Measurements from ENCODE around the gene RFX4.

The RFX4 gene

GRCh38 chr12:106581543-106582248, 1.1 kb upstream of the RFX4 start:
- no peak for FAIRE-seq
- TF ChIP-seq TAF1 (IDR thresholded peaks at IDR 0.05; ENCODE audit: low read depth, low read length) (no peak), POU2F2 (IDR thresholded peaks at IDR 0.05; ENCODE audit: low read depth, low read length) (no peak), SPI1 (IDR thresholded peaks at IDR 0.05; ENCODE audit: low read depth, low read length) (no peak), POLR2AphosphoS5 (IDR thresholded peaks at IDR 0.05; ENCODE audit: low read depth, low read length) (no peak), POLR2A (IDR thresholded peaks at IDR 0.05; ENCODE audit: low read depth, low read length) (no peak), PAX5 (IDR thresholded peaks at IDR 0.05; ENCODE audit: insufficient read depth, low read length, severe bottlenecking) (no peak)
- DNase-seq (ENCODE audit: insufficient read length, low spot score), result peak; percentile 20

- FAIRE-seq (no peak), DNase-seq (ENCODE audit: insufficient read length, low spot score) (no peak)
- no peak for TF ChIP-seq POU2F2 (IDR thresholded peaks at IDR 0.05; ENCODE audit: low read depth, low read length)
- TF ChIP-seq SPI1 (IDR thresholded peaks at IDR 0.05; ENCODE audit: low read depth, low read length), result no peak
- no peak for TF ChIP-seq POLR2AphosphoS5 (IDR thresholded peaks at IDR 0.05; ENCODE audit: low read depth, low read length)
- no peak for TF ChIP-seq TAF1 (IDR thresholded peaks at IDR 0.05; ENCODE audit: low read depth, low read length)
- TF ChIP-seq POLR2A (IDR thresholded peaks at IDR 0.05; ENCODE audit: low read depth, low read length), result no peak
- no peak for TF ChIP-seq PAX5 (IDR thresholded peaks at IDR 0.05; ENCODE audit: insufficient read depth, low read length, severe bottlenecking)
These were observed 584 bp upstream of the RFX4 start for GRCh38 chr12:106582249-106582591.

- peak; percentile 52 for FAIRE-seq
- TF ChIP-seq POLR2A (IDR thresholded peaks at IDR 0.05; ENCODE audit: low read depth, low read length), result no peak
- TF ChIP-seq PAX5 (IDR thresholded peaks at IDR 0.05; ENCODE audit: insufficient read depth, low read length, severe bottlenecking), result no peak
- no peak for TF ChIP-seq SPI1 (IDR thresholded peaks at IDR 0.05; ENCODE audit: low read depth, low read length)
- no peak for TF ChIP-seq TAF1 (IDR thresholded peaks at IDR 0.05; ENCODE audit: low read depth, low read length)
- no peak for TF ChIP-seq POLR2AphosphoS5 (IDR thresholded peaks at IDR 0.05; ENCODE audit: low read depth, low read length)
- no peak for TF ChIP-seq POU2F2 (IDR thresholded peaks at IDR 0.05; ENCODE audit: low read depth, low read length)
- peak; percentile 37 for DNase-seq (ENCODE audit: insufficient read length, low spot score)
These were observed 669 bp downstream of the RFX4 start for GRCh38 chr12:106583242-106584103.

- FAIRE-seq, result no peak
- TF ChIP-seq PAX5 (IDR thresholded peaks at IDR 0.05; ENCODE audit: insufficient read depth, low read length, severe bottlenecking) (no peak), POU2F2 (IDR thresholded peaks at IDR 0.05; ENCODE audit: low read depth, low read length) (no peak), POLR2AphosphoS5 (IDR thresholded peaks at IDR 0.05; ENCODE audit: low read depth, low read length) (no peak), POLR2A (IDR thresholded peaks at IDR 0.05; ENCODE audit: low read depth, low read length) (no peak), SPI1 (IDR thresholded peaks at IDR 0.05; ENCODE audit: low read depth, low read length) (no peak), TAF1 (IDR thresholded peaks at IDR 0.05; ENCODE audit: low read depth, low read length) (no peak)
- DNase-seq (ENCODE audit: insufficient read length, low spot score), result peak; percentile 11
These were observed 1.6 kb downstream of the RFX4 start for GRCh38 chr12:106584104-106585064.

- FAIRE-seq (no peak), DNase-seq (ENCODE audit: insufficient read length, low spot score) (no peak)
- TF ChIP-seq PAX5 (IDR thresholded peaks at IDR 0.05; ENCODE audit: insufficient read depth, low read length, severe bottlenecking) (no peak), POLR2A (IDR thresholded peaks at IDR 0.05; ENCODE audit: low read depth, low read length) (no peak), SPI1 (IDR thresholded peaks at IDR 0.05; ENCODE audit: low read depth, low read length) (no peak)
These were observed 2.3 kb downstream of the RFX4 start for GRCh38 chr12:106585105-106585520.

GRCh38 chr12:106585521-106586277, 2.9 kb downstream of the RFX4 start:
- DNase-seq (ENCODE audit: insufficient read length, low spot score) (peak; percentile 10), FAIRE-seq (no peak)
- TF ChIP-seq POLR2AphosphoS5 (IDR thresholded peaks at IDR 0.05; ENCODE audit: low read depth, low read length) (no peak), PAX5 (IDR thresholded peaks at IDR 0.05; ENCODE audit: insufficient read depth, low read length, severe bottlenecking) (no peak), POLR2A (IDR thresholded peaks at IDR 0.05; ENCODE audit: low read depth, low read length) (no peak), TAF1 (IDR thresholded peaks at IDR 0.05; ENCODE audit: low read depth, low read length) (no peak), POU2F2 (IDR thresholded peaks at IDR 0.05; ENCODE audit: low read depth, low read length) (no peak), SPI1 (IDR thresholded peaks at IDR 0.05; ENCODE audit: low read depth, low read length) (no peak)

- FAIRE-seq (no peak), DNase-seq (ENCODE audit: insufficient read length, low spot score) (no peak)
- TF ChIP-seq PAX5 (IDR thresholded peaks at IDR 0.05; ENCODE audit: insufficient read depth, low read length, severe bottlenecking) (no peak), POLR2AphosphoS5 (IDR thresholded peaks at IDR 0.05; ENCODE audit: low read depth, low read length) (no peak), TAF1 (IDR thresholded peaks at IDR 0.05; ENCODE audit: low read depth, low read length) (no peak), POU2F2 (IDR thresholded peaks at IDR 0.05; ENCODE audit: low read depth, low read length) (no peak), SPI1 (IDR thresholded peaks at IDR 0.05; ENCODE audit: low read depth, low read length) (no peak), POLR2A (IDR thresholded peaks at IDR 0.05; ENCODE audit: low read depth, low read length) (no peak)
These were observed 3.5 kb downstream of the RFX4 start for GRCh38 chr12:106586278-106586802.
